K562 (cell line): Measurements from ENCODE around the gene LRRC4C. TPM values are rescaled to one million over a fixed set of nuclear protein-coding genes. Genes with fewer than 3 reads are reported as not detected.

ENCODE experiments used
- ATAC-seq: fragments of 200-7000 bp; cut with Tn5 transposase; 3 replicates; pipeline ENCODE4 v1.9.1; 2020; ENCODE audit warnings: moderate library complexity
- BruUV-seq: library from RNA; stranded (reverse); fragments of 400-500 nt; replicated peaks from 2 replicates; lab custom pipeline; 2021; lab: Mats Ljungman, UMichigan
- CTCF ChIA-PET: fragments of 300-600 bp; formaldehyde crosslinking; extraction: SDS; loops from one replicate; lab custom pipeline; 2021; ENCODE audit warnings: low intra/inter-chr PET ratio; lab: Yijun Ruan, JAX
- POLR2A ChIA-PET: fragments of 300-600, 350-650 bp; sonication (Branson Sonifier 250); formaldehyde crosslinking; extraction: SDS; loops from one replicate; lab custom pipeline; 2021; ENCODE audit warnings: antibody characterized with exemption, inconsistent platforms; lab: Yijun Ruan, JAX
- DNase-seq, 4 experiments: peaks; one replicate each; pipeline versions ENCODE4 v3.0.0 to v3.0.0-alpha.2; 2011 to 2018; ENCODE audit warnings: low spot score in 3 of 4, mixed read lengths in 3 of 4; ENCODE audit errors: extremely low read depth in 1 of 4
- FAIRE-seq: peaks from 2 replicates; lab custom pipeline; 2011; peaks lifted over from hg19 to GRCh38; lab: Jason Lieb, UNC
- H2AFZ ChIP-seq: 2 replicates; pipeline ENCODE4 v1.6.0; 2011; ENCODE audit warnings: low read depth, low read length, control low read depth, inconsistent platforms
- H3K27ac ChIP-seq: fragments of 200-600 bp; 3 replicates; pipeline ENCODE4 v1.8.0; 2011; ENCODE audit warnings: low read depth, mild to moderate bottlenecking, control low read depth, inconsistent platforms, low read length, moderate library complexity, mixed read lengths; ENCODE audit errors: extremely low read depth
- H3K27me3 ChIP-seq, 2 experiments: fragments of 300-600 bp in 1 of 2; 2 replicates in 1 of 2; 3 replicates in 1 of 2; pipeline versions ENCODE4 v1.6.0 to v1.8.0; 2011; ENCODE audit warnings: inconsistent platforms in 2 of 2, low read length in 2 of 2, mild to moderate bottlenecking in 1 of 2, mixed read lengths in 1 of 2, moderate library complexity in 1 of 2; ENCODE audit not compliant: control insufficient read depth in 2 of 2, insufficient read depth in 2 of 2
- H3K36me3 ChIP-seq: fragments of 300-600 bp; 3 replicates; pipeline ENCODE4 v1.8.0; 2011; ENCODE audit warnings: mild to moderate bottlenecking, low read length, inconsistent platforms; ENCODE audit not compliant: control insufficient read depth, insufficient read depth
- H3K4me1 ChIP-seq, 2 experiments: fragments of 200-600 bp in 1 of 2; replicated peaks in 1 of 2; 2 replicates in 1 of 2; 3 replicates in 1 of 2; pipeline versions ENCODE4 v1.5.1 to v1.8.0; 2011; ENCODE audit warnings: inconsistent platforms in 2 of 2, low read length in 2 of 2, mild to moderate bottlenecking in 1 of 2, mixed read lengths in 1 of 2, moderate library complexity in 1 of 2; ENCODE audit not compliant: control insufficient read depth in 2 of 2, insufficient read depth in 2 of 2
- H3K4me2 ChIP-seq: 2 replicates; pipeline ENCODE4 v1.6.1; 2011; ENCODE audit warnings: low read length, control low read depth, inconsistent platforms, mixed read lengths; ENCODE audit not compliant: insufficient read depth
- H3K4me3 ChIP-seq: fragments of 200-600 bp; sonication (generic), shearing (Covaris generic); 2 replicates; pipeline ENCODE4 v1.5.1; 2016; ENCODE audit warnings: control low read depth, inconsistent platforms
- H3K79me2 ChIP-seq: fragments of 200-600 bp; 3 replicates; pipeline ENCODE4 v1.8.0; 2011; ENCODE audit warnings: low read length, inconsistent platforms; ENCODE audit not compliant: control insufficient read depth, insufficient read depth
- H3K9ac ChIP-seq, 2 experiments: 2 replicates each; pipeline versions ENCODE4 v1.6.0 to v1.6.1; 2011; ENCODE audit warnings: low read depth in 2 of 2, low read length in 2 of 2, control low read depth in 1 of 2, inconsistent platforms in 1 of 2, mild to moderate bottlenecking in 1 of 2, mixed read lengths in 1 of 2; ENCODE audit not compliant: insufficient read depth in 1 of 2
- H3K9me1 ChIP-seq: one replicate; pipeline ENCODE4 v1.6.0; 2011; ENCODE audit warnings: inconsistent platforms, mild to moderate bottlenecking, low read length, moderate library complexity; ENCODE audit not compliant: control insufficient read depth, insufficient read depth
- H3K9me3 ChIP-seq: replicated peaks from 2 replicates; pipeline ENCODE4 v1.5.1; 2011; ENCODE audit warnings: low read depth, low read length, inconsistent platforms; ENCODE audit not compliant: control insufficient read depth, insufficient read depth
- H4K20me1 ChIP-seq: replicated peaks from 2 replicates; pipeline ENCODE4 v1.6.1; 2011; ENCODE audit warnings: low read length, inconsistent platforms, mixed read lengths; ENCODE audit not compliant: control insufficient read depth, insufficient read depth
- ATF4 ChIP-seq: fragments of 450-650 bp; formaldehyde crosslinking; IDR thresholded peaks from 2 replicates; pipeline ENCODE4 v1.4.0; 2022; ENCODE audit warnings: mild to moderate bottlenecking, moderate library complexity
- CBX1 ChIP-seq: sonication (generic); IDR thresholded peaks from 2 replicates; pipeline ENCODE4 v1.6.1; 2016; ENCODE audit warnings: antibody characterized with exemption, low read depth, mild to moderate bottlenecking
- CREM ChIP-seq: IDR thresholded peaks from 2 replicates; pipeline ENCODE4 v1.6.1; 2014; ENCODE audit warnings: antibody characterized with exemption, low read depth
- MAFG ChIP-seq: fragments of 450-650 bp; conservative IDR thresholded peaks from 2 replicates; pipeline ENCODE4 v1.6.1; 2016; ENCODE audit warnings: missing genetic modification characterization, missing compliant biosample characterization
- PCBP2 ChIP-seq: fragments of 200-400 bp; formaldehyde crosslinking; IDR thresholded peaks from 2 replicates; pipeline ENCODE4 v1.6.1; 2018; ENCODE audit warnings: low read length, low read depth, mild to moderate bottlenecking, moderate library complexity; ENCODE audit not compliant: poor library complexity, severe bottlenecking
- PTRF ChIP-seq: fragments of 450-650 bp; IDR thresholded peaks from 2 replicates; pipeline ENCODE4 v1.6.1; 2016; ENCODE audit warnings: mild to moderate bottlenecking, missing genetic modification characterization, missing compliant biosample characterization
- RAD51 ChIP-seq: fragments of 450-650 bp; IDR thresholded peaks from 2 replicates; pipeline ENCODE4 v1.7.1; 2016; ENCODE audit warnings: low read depth, mild to moderate bottlenecking, borderline replicate concordance
- TSHZ1 ChIP-seq: fragments of 250-450 bp; sonication (Bioruptor Pico); IDR thresholded peaks from 2 replicates; pipeline ENCODE4 v1.4.0; 2020; ENCODE audit warnings: mild to moderate bottlenecking, moderate library complexity
- ZSCAN32 ChIP-seq: fragments of 450-650 bp; formaldehyde crosslinking; IDR thresholded peaks from 2 replicates; pipeline ENCODE4 v1.4.0; 2020; ENCODE audit warnings: mild to moderate bottlenecking, moderate library complexity
- WGBS: fragments of 100-300 bp; shearing (Covaris generic); methylation state at CpG from one replicate; pipeline ENCODE4 v1.1.6; 2016; ENCODE audit warnings: low coverage, mixed read lengths; ENCODE audit not compliant: insufficient coverage; ENCODE audit errors: missing lambda C conversion rate; 5-methylcytosine and 5-hydroxymethylcytosine counted together
- in situ Hi-C: fragments of 300-500 bp; cut with MboI; formaldehyde crosslinking; loops from 4 replicates; pipeline ENCODE4 v1.15.0; 2018; ENCODE audit warnings: inconsistent platforms, mixed read lengths
- intact Hi-C: fragments of 100-400 bp; cut with micrococcal nuclease; formaldehyde crosslinking; loops from 2 replicates; pipeline ENCODE4 v1.14.2; 2022
- polyA plus RNA-seq, 8 experiments: library from polyadenylated mRNA; depleted of rRNA in 4 of 8; stranded (reverse) in 5 of 8; unstranded in 3 of 8; fragments of >200 nt; fragmentation: Nextera tagmentation in 2 of 8; fragmentation: Illumina TruSeq in 1 of 8; extraction: Ambion mirVana in 2 of 8; extraction: Trizol in 1 of 8; gene quantifications; 2 replicates each; pipeline versions ENCODE4 v1.2.1 to v1.2.3, GENCODE V29; 2011 to 2014; ENCODE audit warnings: inconsistent platforms in 1 of 8, missing spikeins in 1 of 8
- total RNA-seq, 7 experiments: library from RNA; depleted of rRNA in 6 of 7; stranded (reverse); fragments of >200 nt in 6 of 7; fragmentation: Illumina TruSeq in 2 of 7; extraction: Trizol in 2 of 7; gene quantifications; 2 replicates each; pipeline versions ENCODE4 v1.2.1 to v1.2.3, GENCODE V29; 2011 to 2021; ENCODE audit warnings: low replicate concordance in 1 of 7

The LRRC4C gene
- total and polyA plus RNA-seq, 9 of the 15 experiments (the other 6 are each of a cell fraction or from before 2014, with no cell fraction given) = not detected

- no peak overlapping the region for H3K4me3 ChIP-seq
- no peaks in the 10 kb centered on the region for H3K36me3 ChIP-seq
- H3K4me1 ChIP-seq = no peaks in the 10 kb centered on the region
- FAIRE-seq (no peak), DNase-seq (no peak), ATAC-seq (no peak)
- TF ChIP-seq MAFG = peak; percentile 48
- TF ChIP-seq RAD51 = no peak
- ChIA-PET CTCF (no interaction called here), POLR2A (no interaction called here)
- H2AFZ ChIP-seq = no peak overlapping the region
- H3K9me3 ChIP-seq = no peaks in the 10 kb centered on the region
- no peaks in the 10 kb centered on the region for H3K9me1 ChIP-seq
- H3K27me3 ChIP-seq = no peaks in the 10 kb centered on the region
- no peaks in the 10 kb centered on the region for H4K20me1 ChIP-seq
- H3K27ac ChIP-seq = no peak overlapping the region
- in situ Hi-C loops (no loop called here), intact Hi-C loops (no loop called here)
- no peaks in the 10 kb centered on the region for H3K79me2 ChIP-seq
- H3K9ac ChIP-seq = no peak overlapping the region
- H3K4me2 ChIP-seq = no peak overlapping the region
- WGBS = 0% methylated on average over 5 of the region's 5 CpGs
- BruUV-seq = no TSS peak
These were observed 861.8 kb downstream of the LRRC4C start for GRCh38 chr11:40597546-40598113.

GRCh38 chr11:40573254-40573891 lies 886.1 kb downstream of the LRRC4C start:
- Histone ChIP-seq H3K4me2 (no peak overlapping the region), H3K27me3 (no peaks in the 10 kb centered on the region), H3K9ac (no peak overlapping the region), H3K79me2 (no peaks in the 10 kb centered on the region), H4K20me1 (no peaks in the 10 kb centered on the region), H3K4me1 (no peaks in the 10 kb centered on the region), H3K27ac (no peak overlapping the region), H3K9me1 (no peaks in the 10 kb centered on the region), H3K4me3 (no peak overlapping the region), H2AFZ (no peak overlapping the region), H3K9me3 (no peaks in the 10 kb centered on the region; the same call in 1 of the 2 replicates), H3K36me3 (no peaks in the 10 kb centered on the region)
- FAIRE-seq = no peak
- no peak for ATAC-seq
- CTCF ChIA-PET = no interaction called here
- in situ Hi-C loops (no loop called here), intact Hi-C loops (no loop called here)
- 0% methylated on average over 1 of the region's 1 CpG for WGBS
- no peak for DNase-seq
- POLR2A ChIA-PET = no interaction called here
- no TSS peak for BruUV-seq
- TF ChIP-seq PCBP2 (no peak), PTRF (no peak), ZSCAN32 (no peak), CREM (no peak), ATF4 (CRISPR knock-in tag) (no peak), TSHZ1 (CRISPR knock-in tag) (no peak), CBX1 (no peak)
